Activated naive CD4-positive, alpha-beta T cell treated with anti-CD3 and anti-CD28 coated beads, Interleukin-2, amount 50 U/mL, for 24 hours (primary cell): Measurements from ENCODE around the gene CLDN6.

ENCODE experiments used
- H3K27ac Mint-ChIP-seq: one replicate; pipeline ENCODE4 v1.8.0; 2021; ENCODE audit warnings: mild to moderate bottlenecking, mixed read lengths
- H3K27me3 Mint-ChIP-seq: one replicate; pipeline ENCODE4 v1.8.0; 2021; ENCODE audit warnings: mixed read lengths
- H3K36me3 Mint-ChIP-seq: one replicate; pipeline ENCODE4 v1.8.0; 2021; ENCODE audit warnings: mixed read lengths
- H3K4me1 Mint-ChIP-seq: one replicate; pipeline ENCODE4 v1.8.0; 2021; ENCODE audit warnings: mixed read lengths
- H3K4me3 Mint-ChIP-seq: one replicate; pipeline ENCODE4 v1.8.0; 2021; ENCODE audit warnings: mild to moderate bottlenecking, mixed read lengths
- H3K9me3 Mint-ChIP-seq: one replicate; pipeline ENCODE4 v1.8.0; 2021; ENCODE audit warnings: mixed read lengths

The CLDN6 gene

GRCh38 chr16:3013998-3014690 is 3.8 kb downstream of the CLDN6 start:
- no peak overlapping the region for H3K4me3 Mint-ChIP-seq

GRCh38 chr16:3013491-3013951 is 4.5 kb downstream of the CLDN6 start:
- no peak overlapping the region for H3K27ac Mint-ChIP-seq
- no peaks in the 10 kb centered on the region for H3K36me3 Mint-ChIP-seq
- H3K9me3 Mint-ChIP-seq, result no peaks in the 10 kb centered on the region
- no peak overlapping the region for H3K4me3 Mint-ChIP-seq
- H3K27me3 Mint-ChIP-seq, result peaks cover 2% of the 10 kb centered on the region
- peaks cover 4% of the 10 kb centered on the region for H3K4me1 Mint-ChIP-seq

More at GRCh38 chr16:3013998-3014690, 3.8 kb downstream of the CLDN6 start:
- Mint-ChIP-seq H3K27ac (no peak overlapping the region), H3K9me3 (no peaks in the 10 kb centered on the region), H3K27me3 (peaks cover 2% of the 10 kb centered on the region), H3K36me3 (no peaks in the 10 kb centered on the region), H3K4me1 (no peaks in the 10 kb centered on the region)

GRCh38 chr16:3012828-3013420 is 5.1 kb downstream of the CLDN6 start, which contains the start of gene CLDN9:
CLDN9 (plus strand) TSS chr16:3012923; CDS start chr16:3013363, 440 bp downstream.
- no peak within 1 kb of the TSS for H3K4me3 Mint-ChIP-seq
- no peaks in the 10 kb centered on the region for H3K9me3 Mint-ChIP-seq
- no peaks in the 10 kb centered on the region for H3K36me3 Mint-ChIP-seq
- no peak within 1 kb of the TSS for H3K27ac Mint-ChIP-seq
- peaks cover 10% of the 10 kb centered on the region for H3K4me1 Mint-ChIP-seq
- peaks cover 2% of the 10 kb centered on the region for H3K27me3 Mint-ChIP-seq

GRCh38 chr16:3012246-3012645 is 5.7 kb downstream of the CLDN6 start:
- Mint-ChIP-seq H3K27me3 (peaks cover 2% of the 10 kb centered on the region), H3K36me3 (no peaks in the 10 kb centered on the region), H3K9me3 (no peaks in the 10 kb centered on the region), H3K4me3 (no peak overlapping the region), H3K27ac (no peak overlapping the region), H3K4me1 (peaks cover 16% of the 10 kb centered on the region)

GRCh38 chr16:3010510-3010909 is 7.5 kb downstream of the CLDN6 start:
- peaks cover 2% of the 10 kb centered on the region for H3K27me3 Mint-ChIP-seq
- H3K27ac Mint-ChIP-seq, result no peak overlapping the region
- H3K4me1 Mint-ChIP-seq, result peaks cover 24% of the 10 kb centered on the region
- H3K9me3 Mint-ChIP-seq, result no peaks in the 10 kb centered on the region
- H3K36me3 Mint-ChIP-seq, result no peaks in the 10 kb centered on the region
- no peak overlapping the region for H3K4me3 Mint-ChIP-seq

GRCh38 chr16:3009568-3010390 is 8.2 kb downstream of the CLDN6 start:
- no peaks in the 10 kb centered on the region for H3K9me3 Mint-ChIP-seq
- H3K4me3 Mint-ChIP-seq, result no peak overlapping the region
- peaks cover 3% of the 10 kb centered on the region for H3K27me3 Mint-ChIP-seq
- H3K36me3 Mint-ChIP-seq, result no peaks in the 10 kb centered on the region
- H3K4me1 Mint-ChIP-seq, result peaks cover 24% of the 10 kb centered on the region
- H3K27ac Mint-ChIP-seq, result no peak overlapping the region

GRCh38 chr16:3008690-3009037 is 9.3 kb downstream of the CLDN6 start:
- Mint-ChIP-seq H3K27me3 (peaks cover 3% of the 10 kb centered on the region), H3K27ac (no peak overlapping the region), H3K36me3 (no peaks in the 10 kb centered on the region), H3K4me1 (peaks cover 24% of the 10 kb centered on the region), H3K9me3 (no peaks in the 10 kb centered on the region), H3K4me3 (no peak overlapping the region)

GRCh38 chr16:3007957-3008689 is 9.9 kb downstream of the CLDN6 start:
- Mint-ChIP-seq H3K4me3 (peak overlapping the region; percentile 69), H3K27ac (peak overlapping the region; percentile 68), H3K27me3 (peaks cover 3% of the 10 kb centered on the region), H3K4me1 (peaks cover 24% of the 10 kb centered on the region), H3K36me3 (no peaks in the 10 kb centered on the region), H3K9me3 (no peaks in the 10 kb centered on the region)

- H3K36me3 Mint-ChIP-seq, result no peaks in the 10 kb centered on the region
- peaks cover 24% of the 10 kb centered on the region for H3K4me1 Mint-ChIP-seq
- peak overlapping the region; percentile 69 for H3K4me3 Mint-ChIP-seq
- no peaks in the 10 kb centered on the region for H3K9me3 Mint-ChIP-seq
- no peak overlapping the region for H3K27ac Mint-ChIP-seq
- H3K27me3 Mint-ChIP-seq, result peaks cover 3% of the 10 kb centered on the region
Measured at GRCh38 chr16:3007059-3007956, 10.7 kb downstream of the CLDN6 start.

- Mint-ChIP-seq H3K9me3 (no peaks in the 10 kb centered on the region), H3K4me1 (peaks cover 24% of the 10 kb centered on the region), H3K27me3 (peaks cover 3% of the 10 kb centered on the region), H3K4me3 (peak overlapping the region; percentile 47), H3K27ac (no peak overlapping the region), H3K36me3 (no peaks in the 10 kb centered on the region)
Measured at GRCh38 chr16:3004781-3005284, 13.2 kb downstream of the CLDN6 start.

GRCh38 chr16:3004319-3004718 is 13.7 kb downstream of the CLDN6 start:
- no peak overlapping the region for H3K27ac Mint-ChIP-seq
- H3K27me3 Mint-ChIP-seq, result peaks cover 3% of the 10 kb centered on the region
- H3K4me3 Mint-ChIP-seq, result no peak overlapping the region
- H3K9me3 Mint-ChIP-seq, result no peaks in the 10 kb centered on the region
- no peaks in the 10 kb centered on the region for H3K36me3 Mint-ChIP-seq
- peaks cover 24% of the 10 kb centered on the region for H3K4me1 Mint-ChIP-seq

- H3K36me3 Mint-ChIP-seq, result no peaks in the 10 kb centered on the region
- H3K9me3 Mint-ChIP-seq, result no peaks in the 10 kb centered on the region
- peaks cover 3% of the 10 kb centered on the region for H3K27me3 Mint-ChIP-seq
- peak overlapping the region; percentile 78 for H3K4me3 Mint-ChIP-seq
- H3K27ac Mint-ChIP-seq, result peak overlapping the region; percentile 65
- peaks cover 23% of the 10 kb centered on the region for H3K4me1 Mint-ChIP-seq
Measured at GRCh38 chr16:3003582-3004270, 14.3 kb downstream of the CLDN6 start.

GRCh38 chr16:3001316-3001715 is 16.7 kb downstream of the CLDN6 start:
- H3K27ac Mint-ChIP-seq, result no peak overlapping the region
- H3K27me3 Mint-ChIP-seq, result peaks cover 2% of the 10 kb centered on the region

GRCh38 chr16:3000540-3000939 is 17.4 kb downstream of the CLDN6 start:
- no peaks in the 10 kb centered on the region for H3K4me1 Mint-ChIP-seq
- no peaks in the 10 kb centered on the region for H3K36me3 Mint-ChIP-seq
- no peak overlapping the region for H3K27ac Mint-ChIP-seq
- no peaks in the 10 kb centered on the region for H3K9me3 Mint-ChIP-seq
- H3K4me3 Mint-ChIP-seq, result no peak overlapping the region
- H3K27me3 Mint-ChIP-seq, result peaks cover 1% of the 10 kb centered on the region

More at GRCh38 chr16:3001316-3001715, 16.7 kb downstream of the CLDN6 start:
- Mint-ChIP-seq H3K36me3 (no peaks in the 10 kb centered on the region), H3K9me3 (no peaks in the 10 kb centered on the region), H3K4me3 (no peak overlapping the region), H3K4me1 (no peaks in the 10 kb centered on the region)
